ENCODE data around the gene IL1R2.
"Not testable (repeated sequence)": the region's sequence is repeated elsewhere in the genome, so short reads cannot be mapped to it uniquely, and the experiment has no call there.

Gene IL1R2

DNA sequence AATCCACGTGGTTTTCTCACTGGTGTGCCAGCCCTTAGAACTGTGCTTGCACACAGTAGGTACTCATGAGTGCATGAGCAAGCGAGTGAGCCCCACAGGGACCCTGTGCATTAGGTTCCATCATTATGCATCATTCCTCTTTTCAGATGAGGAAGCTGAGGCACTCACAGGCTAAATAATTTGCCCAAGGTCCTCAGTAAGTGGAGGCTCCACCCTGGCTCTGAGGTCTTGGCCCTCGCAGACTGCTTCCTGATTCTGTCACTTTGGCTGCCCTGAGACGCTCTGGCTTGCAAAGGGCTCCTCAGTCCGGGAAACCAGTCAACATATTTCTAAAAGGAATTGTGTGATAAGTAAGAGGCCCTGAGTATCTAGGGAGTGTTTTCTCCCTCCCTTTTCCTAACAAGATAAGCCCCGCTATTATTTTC is 71.7 kb downstream of the IL1R2 start:
- DNase-seq = no peak

DNA sequence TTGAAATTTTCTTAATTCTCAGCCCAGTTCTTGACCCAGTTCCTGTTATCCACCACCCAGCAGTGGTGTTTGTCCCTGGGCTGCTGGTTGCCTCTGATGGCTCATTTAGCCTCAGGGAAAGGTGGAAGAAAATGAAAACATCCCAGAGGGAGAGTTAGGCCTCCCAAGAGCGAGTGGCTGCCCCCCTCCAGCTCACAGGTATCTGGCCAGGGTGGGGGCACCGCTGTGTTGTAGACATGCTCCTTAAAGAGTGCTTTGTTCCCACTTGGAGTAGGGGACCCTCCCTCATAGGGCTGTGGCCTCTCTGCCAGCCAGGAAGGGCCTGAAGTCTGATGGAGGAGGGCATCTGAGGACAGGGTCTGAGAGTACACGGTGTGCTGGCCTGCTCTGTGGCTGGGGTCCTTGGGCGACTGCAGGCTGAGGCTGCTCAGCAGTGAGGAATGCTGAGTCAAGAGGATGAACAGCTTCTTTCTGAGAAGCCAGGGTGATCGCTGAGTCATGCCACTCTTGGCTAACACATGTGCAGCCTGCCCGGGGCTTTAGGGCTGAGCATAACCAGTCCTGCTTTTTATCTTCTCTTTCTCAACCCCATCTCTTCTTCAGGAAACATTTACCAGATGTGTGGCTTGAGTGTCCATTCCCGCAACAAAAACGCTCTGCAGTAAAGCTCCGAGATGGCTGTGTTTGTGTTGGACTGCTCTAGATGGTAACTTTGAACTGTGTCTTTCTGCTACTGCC is 72.3 kb downstream of the IL1R2 start:
- DNase-seq = peak; percentile 9

DNA sequence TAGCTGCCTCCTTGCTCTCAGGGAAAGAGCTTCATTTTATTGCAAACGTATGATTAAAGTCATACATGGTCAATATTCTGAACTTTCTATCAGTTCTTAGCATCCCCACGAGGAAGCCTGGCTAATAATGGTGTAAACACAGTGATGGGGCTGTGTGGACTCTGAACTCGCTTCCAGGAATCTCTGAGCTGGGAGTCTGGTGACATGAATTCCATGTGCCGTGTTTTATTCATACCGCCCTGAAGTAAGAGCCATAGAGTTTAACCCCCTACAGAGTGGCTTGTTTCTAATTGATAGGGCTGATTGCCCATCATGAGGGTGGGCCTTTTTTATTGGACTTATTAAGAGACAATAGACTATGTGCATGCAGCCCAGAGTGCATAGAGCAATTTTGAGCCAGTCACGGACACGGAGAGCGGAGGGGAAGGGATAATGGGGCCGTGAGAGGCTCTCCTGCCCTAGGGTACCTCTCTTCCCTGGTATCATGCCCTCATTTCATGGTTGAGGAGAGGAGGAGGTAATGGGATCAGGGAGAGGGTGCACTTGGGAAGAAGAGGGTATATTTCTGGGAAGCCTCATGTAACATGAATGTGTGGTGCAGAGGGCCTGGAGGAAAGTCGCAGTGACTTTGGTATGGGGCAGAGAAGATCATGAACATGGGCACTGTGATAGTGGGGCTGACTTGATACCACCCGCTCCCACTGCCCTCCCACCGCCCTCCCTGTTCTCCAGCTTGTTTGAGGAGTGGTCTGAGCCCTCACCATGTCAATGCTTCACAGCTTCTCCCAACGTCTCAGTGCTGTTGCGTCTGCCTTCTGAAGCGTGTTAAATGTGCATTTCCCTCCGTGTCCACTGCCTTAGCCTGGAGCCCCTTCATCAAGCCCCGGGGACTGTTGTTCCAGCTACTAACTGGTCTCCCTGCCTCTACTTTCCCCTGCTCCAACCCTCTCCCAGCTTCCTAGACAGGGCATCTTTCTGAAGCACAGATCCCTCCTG is 73.2 kb downstream of the IL1R2 start:
- no peak for DNase-seq

DNA sequence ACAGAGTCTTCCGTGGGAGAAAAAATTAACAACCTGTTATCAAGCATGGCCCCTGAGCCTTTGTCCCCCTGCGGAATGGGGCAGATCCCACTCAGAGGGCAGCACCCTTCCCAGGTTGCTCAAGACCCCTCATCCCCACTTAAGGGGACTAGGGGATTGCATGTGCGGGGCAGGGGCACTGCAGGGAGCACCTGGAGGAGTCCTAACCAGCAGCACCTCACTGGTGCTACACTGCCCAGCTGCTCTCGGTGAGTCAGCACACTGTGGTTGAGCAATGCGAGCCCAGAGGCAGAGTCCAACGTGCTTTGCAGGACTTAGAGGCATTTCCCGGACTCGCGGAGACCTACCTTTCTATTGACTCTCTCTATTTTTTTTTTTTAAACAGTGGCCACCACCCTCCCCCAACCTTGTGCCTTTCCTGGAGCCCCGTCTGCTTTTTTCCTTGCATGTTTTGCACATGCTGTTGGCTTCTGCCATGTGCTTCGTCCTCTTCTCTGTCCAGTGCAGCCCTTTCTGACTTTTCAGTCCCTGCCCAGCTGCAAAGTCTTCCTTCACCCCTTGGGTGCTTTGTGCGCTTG is 74.0 kb downstream of the IL1R2 start:
- DNase-seq = no peak

DNA sequence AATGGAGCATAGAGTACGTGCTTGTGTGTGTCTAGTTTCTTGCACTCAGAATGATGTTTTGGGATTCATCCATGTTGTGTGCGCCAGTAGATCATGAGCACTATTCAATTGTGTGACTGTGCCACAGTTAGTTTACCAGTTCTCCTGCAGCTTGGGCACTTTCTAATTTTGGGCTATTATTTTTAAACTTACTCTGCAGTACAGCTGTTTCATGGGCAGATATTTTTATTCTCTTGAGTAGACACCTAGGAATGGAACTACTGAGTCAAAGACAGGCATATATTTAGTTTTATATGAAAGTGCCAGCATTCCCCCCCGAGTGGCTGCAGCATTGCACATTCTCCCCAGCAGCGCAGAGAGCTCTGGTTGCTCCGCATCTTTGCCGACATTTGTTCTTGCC is 74.8 kb downstream of the IL1R2 start:
- DNase-seq = no peak

DNA sequence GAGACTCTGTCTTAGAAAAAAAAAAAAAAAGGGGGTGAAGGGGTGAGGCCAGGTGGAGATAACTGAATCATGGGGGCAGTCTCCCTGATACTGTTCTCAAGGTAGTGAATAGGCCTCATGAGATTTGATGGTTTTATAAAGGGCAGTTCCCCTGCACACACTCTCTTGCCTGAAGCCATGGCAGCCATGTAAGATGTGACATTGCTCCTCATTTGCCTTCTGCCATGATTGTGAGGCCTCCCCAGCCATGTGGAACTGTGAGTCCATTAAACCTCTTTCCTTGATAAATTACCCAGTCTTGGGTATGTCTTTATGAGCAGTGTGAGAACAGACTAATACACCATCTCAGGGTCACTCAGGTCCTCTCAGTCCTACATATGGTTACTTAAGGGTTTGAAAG is 76.4 kb downstream of the IL1R2 start:
- not testable (repeated sequence) for DNase-seq

DNA sequence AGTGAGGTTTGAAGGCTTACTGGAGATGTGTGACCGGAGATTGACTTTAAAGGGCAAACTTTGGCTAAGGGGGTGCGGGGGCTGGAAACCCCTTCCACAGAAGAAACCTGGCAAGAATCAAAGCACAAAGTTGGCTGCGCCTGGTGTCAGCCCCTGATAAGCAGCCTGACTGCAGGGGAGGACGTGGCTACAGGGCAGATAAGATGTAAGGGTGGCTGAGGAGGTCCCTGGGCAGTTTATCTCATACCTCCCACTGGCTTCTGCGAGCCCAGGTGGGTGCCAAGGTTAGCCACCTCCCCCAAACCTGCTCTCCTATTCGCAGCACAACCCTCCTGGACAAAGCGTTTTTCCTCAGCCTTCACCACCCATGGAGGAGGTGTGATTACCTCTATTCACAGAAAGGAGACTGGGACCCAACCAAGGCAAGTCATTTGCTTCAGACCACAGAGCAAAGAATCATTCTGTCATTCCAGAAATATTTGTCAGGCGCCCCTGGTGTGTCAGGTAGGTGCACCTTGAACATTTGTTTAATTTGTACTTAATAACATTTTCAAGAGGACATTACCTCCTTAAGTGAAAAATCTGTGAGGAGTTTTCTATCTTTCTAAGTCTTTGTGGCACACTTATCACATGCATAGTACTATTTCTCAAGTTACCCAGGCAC is 77.7 kb downstream of the IL1R2 start:
- DNase-seq = no peak

DNA sequence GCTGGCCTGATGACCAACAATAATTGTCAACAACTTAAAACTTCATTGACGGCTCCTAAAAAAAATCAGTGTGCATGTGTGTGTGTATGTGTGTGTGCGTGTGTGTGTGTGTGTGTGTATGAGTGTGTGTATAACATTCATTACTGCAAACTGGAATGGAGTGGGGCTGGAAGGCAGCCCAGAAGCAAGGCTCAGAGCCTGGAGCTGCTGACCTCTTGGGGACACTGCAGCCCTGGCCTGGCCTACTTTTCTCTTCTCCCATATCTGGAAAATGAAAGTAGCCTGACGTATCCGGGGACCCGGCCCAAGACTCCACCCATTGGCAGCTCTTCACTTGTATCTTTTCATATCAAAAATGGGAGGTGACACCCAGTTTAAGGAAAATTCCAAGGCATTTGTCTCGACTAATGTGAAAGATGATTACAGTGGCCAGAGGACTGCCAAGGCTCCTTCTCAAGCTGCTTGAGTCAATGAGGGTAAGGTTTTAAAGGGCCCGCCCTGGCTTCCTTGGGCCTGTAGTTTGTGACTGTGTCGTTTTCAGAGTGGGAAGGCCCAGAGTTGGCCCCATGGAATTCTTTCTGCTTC is 78.4 kb downstream of the IL1R2 start:
- no peak for DNase-seq

DNA sequence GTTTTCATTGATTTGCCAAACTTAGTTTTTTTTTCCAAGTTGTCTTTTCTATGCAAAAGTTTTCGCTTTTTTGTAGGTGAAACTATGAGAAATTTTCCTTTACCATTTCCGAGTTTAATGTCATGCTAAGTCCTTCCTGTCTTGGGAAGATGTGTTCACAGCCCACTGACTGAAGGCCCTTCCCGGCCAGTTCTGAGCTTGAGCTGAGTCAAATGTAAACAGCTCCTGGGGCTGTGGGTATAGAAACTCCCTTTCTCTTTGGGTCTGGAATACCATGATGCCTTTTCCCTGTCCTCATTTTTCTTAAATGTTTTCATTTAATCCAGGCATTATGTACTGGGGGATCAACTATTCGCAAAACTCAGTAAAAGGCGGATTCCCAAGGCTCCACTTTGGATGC is 81.0 kb downstream of the IL1R2 start:
- DNase-seq = no peak

DNA sequence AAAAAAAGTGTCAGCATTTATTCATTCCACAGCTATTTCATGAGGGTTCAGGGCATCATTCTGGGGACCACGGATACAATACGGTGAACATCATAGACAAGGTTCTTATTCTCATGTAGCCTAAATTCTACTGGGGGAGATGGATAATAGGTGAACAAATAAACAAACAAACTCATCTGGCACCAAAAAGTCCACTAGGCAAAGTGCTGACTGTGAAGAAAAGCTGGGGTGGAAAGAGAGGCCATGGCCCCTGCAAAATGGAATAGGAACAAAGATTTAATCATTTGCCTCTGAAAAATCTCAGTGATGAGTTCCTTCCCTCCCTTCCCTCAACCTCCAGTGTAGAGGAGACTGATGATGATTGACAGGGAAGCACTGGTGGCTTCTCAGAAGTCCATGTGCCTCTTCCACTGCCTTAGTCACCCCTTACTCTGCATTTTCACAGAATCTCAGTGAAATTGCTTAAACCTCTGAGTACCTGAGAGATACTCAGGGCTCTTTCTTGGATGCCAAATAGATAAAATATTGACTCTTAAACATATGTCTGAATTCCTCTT is 81.5 kb downstream of the IL1R2 start:
- no peak for DNase-seq

DNA sequence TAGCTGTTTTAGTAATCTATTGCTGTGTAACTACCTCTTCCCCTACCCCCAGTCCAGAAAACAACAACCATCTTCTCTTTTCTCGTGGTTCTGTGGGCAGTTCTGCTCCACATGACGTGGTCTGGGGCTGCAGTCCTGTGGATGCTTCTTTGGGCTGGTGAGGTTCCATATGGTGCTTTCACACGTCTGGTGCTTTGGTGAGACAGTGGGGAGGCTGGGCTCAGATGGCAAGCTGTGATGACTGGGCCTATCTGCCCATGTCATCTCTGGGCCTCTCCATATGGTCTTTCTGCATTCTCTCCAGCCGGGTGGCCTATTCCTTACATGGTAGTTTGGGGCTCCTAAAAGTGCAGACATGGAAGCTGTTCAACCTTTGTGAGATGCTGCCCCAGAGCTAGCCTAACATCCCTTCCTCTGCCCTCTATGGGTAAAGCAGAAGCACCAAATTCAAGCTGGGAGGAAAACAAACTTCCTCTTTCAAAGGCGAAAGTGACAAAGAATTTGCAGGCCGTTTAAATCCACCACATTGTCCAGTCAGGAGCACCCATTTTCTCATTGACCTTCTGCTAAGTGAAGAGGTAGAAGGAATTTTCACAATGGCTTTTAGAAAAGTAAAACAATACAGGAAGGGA is 82.5 kb downstream of the IL1R2 start:
- no peak for DNase-seq

DNA sequence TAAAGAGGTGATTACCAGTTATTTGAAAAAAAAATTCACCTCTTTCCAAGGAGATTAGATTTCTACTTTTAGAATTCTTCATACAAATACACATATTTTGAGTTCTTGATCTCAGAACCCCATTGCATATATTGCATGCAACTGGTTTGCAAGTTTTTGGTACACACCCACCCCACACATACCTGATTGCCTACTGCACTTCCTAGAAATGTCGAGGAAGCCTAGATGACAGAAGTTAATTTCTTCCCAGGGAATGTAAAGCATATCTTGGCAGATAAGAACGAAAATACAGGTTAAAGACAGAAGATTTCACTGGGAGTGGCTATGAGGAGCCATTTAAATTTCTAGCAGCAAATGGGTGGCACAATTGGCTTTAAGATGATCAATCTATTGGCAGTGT is 83.7 kb downstream of the IL1R2 start:
- no peak for DNase-seq

DNA sequence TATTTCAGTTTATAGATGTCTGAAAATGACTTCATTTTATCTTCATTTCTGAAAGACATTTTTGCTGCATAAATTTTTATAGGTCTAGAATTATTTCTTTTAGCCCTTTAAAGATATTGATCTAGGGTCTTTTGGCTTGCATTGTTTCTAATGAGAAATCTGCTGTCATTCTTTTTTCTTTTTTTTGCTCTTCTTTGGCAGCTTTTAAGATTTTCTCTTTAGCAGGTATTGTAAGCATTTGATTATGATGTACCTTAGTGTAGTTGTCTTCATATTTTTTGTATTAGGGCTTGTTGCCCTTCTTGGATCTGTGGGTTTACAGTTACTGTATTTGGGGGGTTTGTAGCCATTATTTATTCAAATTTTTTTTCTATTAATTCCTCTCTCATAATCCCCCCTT is 84.8 kb downstream of the IL1R2 start:
- DNase-seq = no peak

Data from CD4-positive, alpha-beta T cell treated with Interleukin-17A for 1 hour (primary cell).